Measurements from ENCODE around the gene ITPK1. TPM values are rescaled to one million over a fixed set of nuclear protein-coding genes. Genes with fewer than 3 reads are reported as not detected.

The ITPK1 gene
- total RNA-seq, 2 donors from 2014 or later, result 77.1 to 118 TPM

DNA sequence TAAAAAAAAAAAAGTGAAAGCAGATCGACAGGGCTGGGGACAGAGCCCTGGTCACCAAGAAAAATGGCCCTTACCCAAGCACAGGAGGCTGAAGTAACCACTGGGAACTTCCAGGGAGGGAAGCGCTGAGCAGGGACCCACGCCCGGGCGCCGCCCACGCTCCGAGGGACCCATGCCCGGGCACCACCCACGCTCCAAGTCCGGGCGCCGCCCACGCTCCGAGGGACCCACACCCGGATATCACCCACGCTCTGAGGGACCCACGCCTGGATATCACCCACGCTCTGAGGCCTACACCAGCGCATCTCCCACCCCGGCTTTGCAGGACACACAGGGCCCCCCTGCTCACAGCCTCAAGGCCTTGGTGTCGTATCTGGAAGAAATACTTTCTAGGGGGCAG lies 167.1 kb downstream of the ITPK1 start:
- H3K27me3 ChIP-seq (replicated peaks; ENCODE audit: insufficient read depth), result no peaks in the 10 kb centered on the region
- intact Hi-C loops (cut with DNase I), result no loop called here

DNA sequence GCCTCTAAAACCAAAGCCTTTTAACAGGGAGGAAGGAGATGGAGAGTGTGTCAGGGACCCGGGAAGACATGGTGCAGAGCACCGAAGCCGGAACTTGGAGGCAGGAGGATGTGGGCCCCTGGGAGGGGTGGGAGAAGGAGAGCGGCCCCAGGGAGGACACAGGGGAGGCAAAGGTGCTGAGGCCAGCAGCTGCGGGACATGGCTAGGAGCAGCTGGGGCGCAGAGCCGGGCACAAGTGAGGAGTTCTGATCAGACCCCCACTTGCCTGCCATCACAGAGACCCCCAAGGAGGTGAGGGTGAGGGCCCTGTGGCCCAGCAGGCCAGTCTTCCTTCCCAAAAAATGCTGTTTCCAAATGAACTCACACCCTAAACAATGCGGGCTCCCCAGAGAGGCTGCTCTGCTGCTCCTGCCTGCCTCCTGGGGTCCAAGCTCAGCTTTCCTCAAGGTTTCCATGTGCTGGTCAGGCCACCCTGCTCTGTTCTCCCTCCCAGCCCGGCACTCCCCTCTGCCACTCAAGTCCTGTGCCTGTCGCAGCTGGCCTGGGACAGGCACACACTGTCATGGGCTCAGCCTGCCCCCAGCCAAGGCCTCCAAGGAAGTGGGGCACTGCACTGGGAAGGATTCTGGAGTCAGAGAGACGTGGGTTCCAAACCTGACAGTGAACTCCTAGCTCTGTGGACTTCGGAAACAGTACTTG lies 168.7 kb downstream of the ITPK1 start:
- no peak for TF ChIP-seq POLR2A (IDR thresholded peaks at IDR 0.05)
- TF ChIP-seq, protein P1, sequence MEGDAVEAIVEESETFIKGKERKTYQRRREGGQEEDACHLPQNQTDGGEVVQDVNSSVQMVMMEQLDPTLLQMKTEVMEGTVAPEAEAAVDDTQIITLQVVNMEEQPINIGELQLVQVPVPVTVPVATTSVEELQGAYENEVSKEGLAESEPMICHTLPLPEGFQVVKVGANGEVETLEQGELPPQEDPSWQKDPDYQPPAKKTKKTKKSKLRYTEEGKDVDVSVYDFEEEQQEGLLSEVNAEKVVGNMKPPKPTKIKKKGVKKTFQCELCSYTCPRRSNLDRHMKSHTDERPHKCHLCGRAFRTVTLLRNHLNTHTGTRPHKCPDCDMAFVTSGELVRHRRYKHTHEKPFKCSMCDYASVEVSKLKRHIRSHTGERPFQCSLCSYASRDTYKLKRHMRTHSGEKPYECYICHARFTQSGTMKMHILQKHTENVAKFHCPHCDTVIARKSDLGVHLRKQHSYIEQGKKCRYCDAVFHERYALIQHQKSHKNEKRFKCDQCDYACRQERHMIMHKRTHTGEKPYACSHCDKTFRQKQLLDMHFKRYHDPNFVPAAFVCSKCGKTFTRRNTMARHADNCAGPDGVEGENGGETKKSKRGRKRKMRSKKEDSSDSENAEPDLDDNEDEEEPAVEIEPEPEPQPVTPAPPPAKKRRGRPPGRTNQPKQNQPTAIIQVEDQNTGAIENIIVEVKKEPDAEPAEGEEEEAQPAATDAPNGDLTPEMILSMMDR (IDR thresholded peaks at IDR 0.05), result no peak
- no peak for TF ChIP-seq POLR2AphosphoS5 (IDR thresholded peaks at IDR 0.05)
- Histone ChIP-seq H3K27me3 (replicated peaks; ENCODE audit: insufficient read depth) (no peaks in the 10 kb centered on the region), H3K4me1 (replicated peaks) (peaks cover 4% of the 10 kb centered on the region), H3K9me3 (no peaks in the 10 kb centered on the region), H3K36me3 (no peaks in the 10 kb centered on the region), H3K4me3 (no peak overlapping the region), H3K27ac (no peak overlapping the region)
- intact Hi-C loops (cut with DNase I), result no loop called here
- WGBS, result 87% methylated on average over 12 of the region's 12 CpGs
- DNase-seq (ENCODE audit: low spot score), result no peak

More for the DNA sequence above, 167.1 kb downstream of the ITPK1 start:
- peaks cover 4% of the 10 kb centered on the region for H3K4me1 ChIP-seq (replicated peaks)
- DNase-seq (ENCODE audit: low spot score), result no peak
- no peaks in the 10 kb centered on the region for H3K36me3 ChIP-seq
- WGBS, result 96% methylated on average over 22 of the region's 22 CpGs
- no peaks in the 10 kb centered on the region for H3K9me3 ChIP-seq
- no peak overlapping the region for H3K27ac ChIP-seq
- TF ChIP-seq, protein P1 (IDR thresholded peaks at IDR 0.05), result no peak
- TF ChIP-seq POLR2A (IDR thresholded peaks at IDR 0.05) (no peak), POLR2AphosphoS5 (IDR thresholded peaks at IDR 0.05) (no peak)
- H3K4me3 ChIP-seq, result no peak overlapping the region

DNA sequence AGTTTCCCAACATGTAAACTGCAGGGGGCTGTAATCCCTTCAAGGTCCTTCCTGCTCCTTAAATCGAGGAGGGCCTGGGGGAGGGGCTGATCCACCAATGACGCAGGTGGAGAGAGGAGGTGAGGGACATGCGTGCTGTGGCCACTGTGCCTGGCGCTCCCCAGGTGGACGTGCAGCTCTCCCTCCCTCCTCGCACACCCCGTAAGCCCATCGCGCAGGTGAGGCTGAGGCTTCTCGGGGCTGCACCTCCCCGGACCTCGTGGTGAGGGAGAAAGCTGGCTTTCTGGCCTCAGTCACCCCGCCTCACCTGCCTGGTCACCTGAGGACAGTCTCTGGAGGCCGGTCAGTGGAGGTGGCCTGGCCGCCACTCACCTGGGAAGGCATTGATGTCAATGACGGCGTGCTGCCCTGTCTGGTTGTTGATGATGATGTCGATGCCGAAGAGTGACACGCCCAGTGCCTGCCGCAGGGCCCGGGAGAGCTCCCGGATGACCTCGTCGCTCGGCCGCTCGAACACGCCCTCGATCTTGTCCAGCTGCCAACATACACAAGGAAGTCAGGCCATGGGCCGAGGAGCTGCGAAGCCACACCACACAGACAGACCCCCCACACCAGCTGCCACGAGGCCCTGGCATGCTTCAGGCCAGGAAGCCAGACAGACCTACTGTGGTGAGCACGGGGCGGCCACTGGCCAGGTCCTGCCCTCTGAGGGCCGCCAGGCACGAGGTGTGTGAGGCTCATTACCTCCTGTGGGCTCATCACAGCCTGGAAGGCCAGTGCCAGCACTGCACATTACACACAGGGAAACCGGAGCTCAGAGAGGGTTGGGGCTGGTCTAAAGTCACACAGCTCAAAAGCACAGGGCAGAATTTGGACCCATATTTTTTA lies 169.5 kb downstream of the ITPK1 start:
- Histone ChIP-seq H3K36me3 (no peaks in the 10 kb centered on the region), H3K27ac (no peak overlapping the region), H3K27me3 (replicated peaks; ENCODE audit: insufficient read depth) (no peaks in the 10 kb centered on the region), H3K9me3 (no peaks in the 10 kb centered on the region), H3K4me1 (replicated peaks) (peaks cover 4% of the 10 kb centered on the region), H3K4me3 (no peak overlapping the region)
- intact Hi-C loops (cut with DNase I), result no loop called here
- TF ChIP-seq POLR2AphosphoS5 (IDR thresholded peaks at IDR 0.05) (peak; percentile 30), POLR2A (IDR thresholded peaks at IDR 0.05) (no peak)
- TF ChIP-seq, protein P1 (IDR thresholded peaks at IDR 0.05), result no peak
- WGBS, result 65% methylated on average over 35 of the region's 38 CpGs
- DNase-seq (ENCODE audit: low spot score), result peak; percentile 63

DNA sequence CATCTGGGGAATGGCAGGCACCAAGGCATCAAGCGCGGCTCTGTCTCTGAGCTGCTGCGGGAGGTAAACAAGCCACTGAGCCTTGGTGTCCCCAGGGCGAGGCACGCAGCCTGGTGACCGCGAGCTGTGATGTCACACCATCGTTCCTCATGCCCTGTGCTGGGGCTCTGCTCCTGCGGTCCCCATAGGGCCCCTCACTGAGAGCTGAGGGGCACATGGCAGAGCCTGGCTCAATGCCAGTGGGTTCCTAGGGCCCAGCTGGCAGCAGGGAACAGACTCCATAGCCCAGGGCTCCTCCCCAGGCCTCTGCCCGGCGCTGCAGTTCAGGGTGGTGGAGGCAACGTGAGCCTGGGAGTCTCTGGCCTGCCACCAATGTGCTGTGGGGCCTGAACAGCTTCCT lies 170.2 kb downstream of the ITPK1 start:
- no peak for DNase-seq (ENCODE audit: low spot score)
- no peaks in the 10 kb centered on the region for H3K27me3 ChIP-seq (replicated peaks; ENCODE audit: insufficient read depth)
- no peak overlapping the region for H3K27ac ChIP-seq
- H3K4me3 ChIP-seq, result no peak overlapping the region
- peaks cover 4% of the 10 kb centered on the region for H3K4me1 ChIP-seq (replicated peaks)
- no peaks in the 10 kb centered on the region for H3K9me3 ChIP-seq
- WGBS, result 88% methylated on average over 9 of the region's 12 CpGs
- TF ChIP-seq, protein P1 (IDR thresholded peaks at IDR 0.05), result no peak
- TF ChIP-seq POLR2A (IDR thresholded peaks at IDR 0.05), result no peak
- no peak for TF ChIP-seq POLR2AphosphoS5 (IDR thresholded peaks at IDR 0.05)
- H3K36me3 ChIP-seq, result no peaks in the 10 kb centered on the region
- intact Hi-C loops (cut with DNase I), result no loop called here

All from prostate gland (tissue), 2 donors.